H9 (cell line): ENCODE measurements around the gene SH3TC1. TPM values are rescaled to one million over a fixed set of nuclear protein-coding genes. Genes with fewer than 3 reads are reported as not detected.

Source experiments
- DNase-seq: peaks from one replicate; pipeline ENCODE4 v3.0.0-alpha.2; 2017
- H2AFZ ChIP-seq: one replicate; pipeline ENCODE4 v1.6.1; 2013; ENCODE audit warnings: mild to moderate bottlenecking, low read length, control low read depth, moderate library complexity
- H2AK5ac ChIP-seq: 2 replicates; pipeline ENCODE4 v1.6.1; 2013; ENCODE audit warnings: low read length, control low read depth, mixed read lengths; ENCODE audit not compliant: insufficient read length
- H2BK120ac ChIP-seq: one replicate; pipeline ENCODE4 v1.6.1; 2013; ENCODE audit warnings: low read depth, mild to moderate bottlenecking, low read length, control low read depth, inconsistent platforms; ENCODE audit not compliant: poor library complexity, severe bottlenecking
- H2BK12ac ChIP-seq: 2 replicates; pipeline ENCODE4 v1.6.1; 2013; ENCODE audit warnings: low read length, control low read depth, mixed read lengths, low read depth; ENCODE audit not compliant: insufficient read length
- H2BK15ac ChIP-seq: 2 replicates; pipeline ENCODE4 v1.6.1; 2013; ENCODE audit warnings: low read depth, low read length, control low read depth
- H2BK20ac ChIP-seq: one replicate; pipeline ENCODE4 v1.6.1; 2013; ENCODE audit warnings: low read depth, mild to moderate bottlenecking, low read length, control low read depth, inconsistent platforms; ENCODE audit not compliant: poor library complexity, severe bottlenecking
- H2BK5ac ChIP-seq: 2 replicates; pipeline ENCODE4 v1.6.1; 2013; ENCODE audit warnings: low read length, control low read depth, mixed read lengths; ENCODE audit not compliant: insufficient read length
- H3K14ac ChIP-seq: 2 replicates; pipeline ENCODE4 v1.6.1; 2013; ENCODE audit warnings: low read length, control low read depth; ENCODE audit not compliant: insufficient read depth
- H3K18ac ChIP-seq: 2 replicates; pipeline ENCODE4 v1.6.1; 2013; ENCODE audit warnings: low read depth, mild to moderate bottlenecking, mixed read lengths, low read length, control low read depth; ENCODE audit not compliant: insufficient read length
- H3K23ac ChIP-seq: 2 replicates; pipeline ENCODE4 v1.6.1; 2013; ENCODE audit warnings: low read length, control low read depth, mixed read lengths, low read depth; ENCODE audit not compliant: insufficient read length
- H3K23me2 ChIP-seq: 2 replicates; pipeline ENCODE4 v1.6.1; 2013; ENCODE audit warnings: low read depth, mild to moderate bottlenecking, mixed read lengths, low read length, control low read depth; ENCODE audit not compliant: insufficient read length, poor library complexity, severe bottlenecking
- H3K27ac ChIP-seq: 2 replicates; pipeline ENCODE4 v1.5.1; 2013; ENCODE audit warnings: low read length, control low read depth, mixed read lengths, low read depth; ENCODE audit not compliant: insufficient read length
- H3K27me3 ChIP-seq: 2 replicates; pipeline ENCODE4 v1.6.1; 2013; ENCODE audit warnings: low read length, control low read depth, inconsistent platforms; ENCODE audit not compliant: insufficient read depth
- H3K4ac ChIP-seq: 2 replicates; pipeline ENCODE4 v1.6.1; 2013; ENCODE audit warnings: low read depth, mild to moderate bottlenecking, control low read depth, inconsistent platforms, low read length, moderate library complexity
- H3K4me1 ChIP-seq: 2 replicates; pipeline ENCODE4 v1.6.1; 2013; ENCODE audit warnings: low read length, control low read depth, inconsistent platforms; ENCODE audit not compliant: insufficient read depth
- H3K4me2 ChIP-seq: 2 replicates; pipeline ENCODE4 v1.6.1; 2013; ENCODE audit warnings: low read length, control low read depth, mixed read lengths; ENCODE audit not compliant: insufficient read length, insufficient read depth
- H3K56ac ChIP-seq: 2 replicates; pipeline ENCODE4 v1.6.1; 2013; ENCODE audit warnings: low read depth, mild to moderate bottlenecking, mixed read lengths, low read length, control low read depth; ENCODE audit not compliant: insufficient read length
- H3K79me1 ChIP-seq: 2 replicates; pipeline ENCODE4 v1.6.1; 2013; ENCODE audit warnings: low read depth, mild to moderate bottlenecking, moderate library complexity, low read length, control low read depth, inconsistent platforms; ENCODE audit not compliant: insufficient read depth, poor library complexity, severe bottlenecking
- H3K79me2 ChIP-seq: 2 replicates; pipeline ENCODE4 v1.6.1; 2013; ENCODE audit warnings: low read length, control low read depth, inconsistent platforms; ENCODE audit not compliant: insufficient read depth
- H3K9ac ChIP-seq: 2 replicates; pipeline ENCODE4 v1.6.1; 2013; ENCODE audit warnings: low read length, control low read depth, mixed read lengths; ENCODE audit not compliant: insufficient read length; ENCODE audit errors: extremely low read depth
- H3K9me3 ChIP-seq: one replicate; pipeline ENCODE4 v1.6.1; 2013; ENCODE audit warnings: low read depth, low read length, inconsistent platforms; ENCODE audit not compliant: control insufficient read depth
- H3T11ph ChIP-seq: one replicate; pipeline ENCODE4 v1.6.1; 2013; ENCODE audit warnings: mild to moderate bottlenecking, low read length, control low read depth, inconsistent platforms
- H4K20me1 ChIP-seq: one replicate; pipeline ENCODE4 v1.6.1; 2013; ENCODE audit not compliant: control insufficient read depth, insufficient read length, insufficient read depth
- H4K5ac ChIP-seq: 2 replicates; pipeline ENCODE4 v1.6.1; 2013; ENCODE audit warnings: low read depth, mild to moderate bottlenecking, mixed read lengths, low read length, control low read depth; ENCODE audit not compliant: insufficient read length
- H4K8ac ChIP-seq: replicated peaks from 2 replicates; pipeline ENCODE4 v1.6.1; 2013; ENCODE audit warnings: low read length, control low read depth, mixed read lengths, low read depth; ENCODE audit not compliant: insufficient read length
- H4K91ac ChIP-seq: 2 replicates; pipeline ENCODE4 v1.6.1; 2013; ENCODE audit warnings: low read depth, mild to moderate bottlenecking, moderate library complexity, mixed read lengths, low read length, control low read depth; ENCODE audit not compliant: insufficient read length
- H3K27ac Mint-ChIP-seq, 3 experiments: 2 replicates in 2 of 3; 3 replicates in 1 of 3; pipeline ENCODE4 v1.8.0; 2020 to 2021; ENCODE audit warnings: mixed read lengths in 3 of 3, mild to moderate bottlenecking in 1 of 3, moderate library complexity in 1 of 3
- H3K27me3 Mint-ChIP-seq: 2 replicates; pipeline ENCODE4 v1.8.0; 2021; ENCODE audit warnings: low read depth, mild to moderate bottlenecking, moderate library complexity, mixed read lengths
- H3K36me3 Mint-ChIP-seq, 3 experiments: 2 replicates in 2 of 3; 3 replicates in 1 of 3; pipeline ENCODE4 v1.8.0; 2020 to 2021; ENCODE audit warnings: low read depth in 3 of 3, mixed read lengths in 3 of 3; ENCODE audit not compliant: insufficient read depth in 1 of 3
- H3K4me1 Mint-ChIP-seq, 2 experiments: 2 replicates each; pipeline ENCODE4 v1.8.0; 2020; ENCODE audit warnings: mixed read lengths in 2 of 2
- H3K4me3 Mint-ChIP-seq, 2 experiments: 2 replicates in 1 of 2; 3 replicates in 1 of 2; pipeline ENCODE4 v1.8.0; 2020 to 2021; ENCODE audit warnings: mild to moderate bottlenecking in 2 of 2, mixed read lengths in 2 of 2, moderate library complexity in 1 of 2
- H3K9me3 Mint-ChIP-seq, 2 experiments: 2 replicates in 1 of 2; 3 replicates in 1 of 2; pipeline ENCODE4 v1.8.0; 2020; ENCODE audit warnings: mild to moderate bottlenecking in 2 of 2, mixed read lengths in 2 of 2, moderate library complexity in 1 of 2
- WGBS: extraction: QIAGEN DNeasy Blood & Tissue Kit; methylation state at CpG from one replicate; pipeline ENCODE4 v1.1.7; 2013; ENCODE audit warnings: missing lambda C conversion rate, low lambda C conversion rate, mixed read lengths; ENCODE audit not compliant: insufficient read length; ENCODE audit errors: extremely low coverage; 5-methylcytosine and 5-hydroxymethylcytosine counted together
- total RNA-seq: library from RNA; stranded (reverse); gene quantifications from 2 replicates; pipeline ENCODE4 v1.2.1, GENCODE V29; 2021
- TF ChIP-seq, protein P1 (sequence below): fragments of 200-600 bp; sonication (generic); conservative IDR thresholded peaks from 3 replicates; pipeline ENCODE4 v1.8.0; 2021; ENCODE audit warnings: antibody characterized with exemption, mild to moderate bottlenecking

Gene SH3TC1
- total RNA-seq, 1 experiment from 2014 or later: 0.74 TPM

DNA sequence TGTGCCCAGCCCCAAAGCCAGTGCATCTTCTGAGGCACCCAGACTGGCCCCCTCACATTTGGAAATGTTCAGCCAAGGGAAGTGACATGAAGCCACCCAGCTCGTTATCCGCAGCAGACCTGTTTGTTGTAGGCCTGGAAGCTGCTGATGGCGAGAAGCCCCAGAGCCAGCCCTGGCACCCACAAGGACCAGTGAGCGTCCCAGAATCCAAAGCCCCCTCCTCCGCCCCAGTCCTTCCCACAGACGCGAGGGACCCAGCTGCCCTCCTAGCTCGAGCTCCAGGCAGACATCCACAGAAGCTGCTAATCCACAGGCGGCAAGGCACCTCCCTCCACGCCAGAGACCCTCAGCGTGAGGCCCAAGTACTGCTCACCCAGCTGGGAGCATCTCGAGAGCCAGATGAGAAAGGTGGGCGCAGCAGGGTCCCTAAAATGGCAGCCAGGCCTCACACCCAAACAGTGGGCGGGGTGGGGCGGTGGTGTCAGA, 47.9 kb upstream of the SH3TC1 start:
- DNase-seq: no peak
- Histone ChIP-seq H3K23me2 (no peaks in the 10 kb centered on the region), H2BK12ac (no peak overlapping the region), H3K4me2 (no peak overlapping the region), H4K91ac (no peak overlapping the region), H2BK20ac (no peak overlapping the region), H4K5ac (no peak overlapping the region), H4K8ac (no peak overlapping the region), H3K56ac (no peak overlapping the region), H2AFZ (no peak overlapping the region), H3K4ac (no peak overlapping the region), H3K79me2 (no peaks in the 10 kb centered on the region), H3K27me3 (no peaks in the 10 kb centered on the region), H3K79me1 (no peaks in the 10 kb centered on the region), H3K14ac (no peak overlapping the region; the same call in 1 of the 2 replicates), H3K18ac (no peak overlapping the region), H2AK5ac (no peak overlapping the region), H2BK5ac (no peak overlapping the region), H2BK120ac (no peak overlapping the region), H3K27ac (no peak overlapping the region), H4K20me1 (no peaks in the 10 kb centered on the region), H3K4me1 (no peaks in the 10 kb centered on the region; the same call in 1 of the 2 replicates), H2BK15ac (no peak overlapping the region), H3K9me3 (no peaks in the 10 kb centered on the region), H3K9ac (no peak overlapping the region), H3T11ph (no peak overlapping the region), H3K23ac (no peak overlapping the region)
- no peak overlapping the region for H3K27ac Mint-ChIP-seq
- no peak overlapping the region for H3K4me3 Mint-ChIP-seq
- peaks cover 11% of the 10 kb centered on the region for H3K27me3 Mint-ChIP-seq
- no CpG with 5 or more reads among the region's 15 CpGs for WGBS
- peaks cover 11 to 20% of the 10 kb centered on the region in 2 experiments for H3K4me1 Mint-ChIP-seq
- TF ChIP-seq, protein P1, sequence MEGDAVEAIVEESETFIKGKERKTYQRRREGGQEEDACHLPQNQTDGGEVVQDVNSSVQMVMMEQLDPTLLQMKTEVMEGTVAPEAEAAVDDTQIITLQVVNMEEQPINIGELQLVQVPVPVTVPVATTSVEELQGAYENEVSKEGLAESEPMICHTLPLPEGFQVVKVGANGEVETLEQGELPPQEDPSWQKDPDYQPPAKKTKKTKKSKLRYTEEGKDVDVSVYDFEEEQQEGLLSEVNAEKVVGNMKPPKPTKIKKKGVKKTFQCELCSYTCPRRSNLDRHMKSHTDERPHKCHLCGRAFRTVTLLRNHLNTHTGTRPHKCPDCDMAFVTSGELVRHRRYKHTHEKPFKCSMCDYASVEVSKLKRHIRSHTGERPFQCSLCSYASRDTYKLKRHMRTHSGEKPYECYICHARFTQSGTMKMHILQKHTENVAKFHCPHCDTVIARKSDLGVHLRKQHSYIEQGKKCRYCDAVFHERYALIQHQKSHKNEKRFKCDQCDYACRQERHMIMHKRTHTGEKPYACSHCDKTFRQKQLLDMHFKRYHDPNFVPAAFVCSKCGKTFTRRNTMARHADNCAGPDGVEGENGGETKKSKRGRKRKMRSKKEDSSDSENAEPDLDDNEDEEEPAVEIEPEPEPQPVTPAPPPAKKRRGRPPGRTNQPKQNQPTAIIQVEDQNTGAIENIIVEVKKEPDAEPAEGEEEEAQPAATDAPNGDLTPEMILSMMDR: no peak
- no peaks in the 10 kb centered on the region for H3K9me3 Mint-ChIP-seq
- H3K36me3 Mint-ChIP-seq: no peaks in the 10 kb centered on the region
